Left renal pelvis (tissue), 4 donors: ENCODE data around the gene SORBS2. TPM values are rescaled to one million over a fixed set of nuclear protein-coding genes. Genes with fewer than 3 reads are reported as not detected.

ENCODE experiments used
- DNase-seq, 4 donors: peaks; one replicate each; pipeline ENCODE4 v3.0.0-alpha.2; 2013; ENCODE audit warnings: low read depth in 4 of 4, low spot score in 3 of 4
- polyA plus RNA-seq, 4 donors: library from polyadenylated mRNA; unstranded; fragments of 120-200 nt; gene quantifications; one replicate each; pipeline ENCODE4 v1.2.1, GENCODE V29; 2013; ENCODE audit not compliant: insufficient read length in 4 of 4

The SORBS2 gene
- polyA plus RNA-seq, 4 donors = 23.3 to 73.3 (median 65.8) TPM

DNA sequence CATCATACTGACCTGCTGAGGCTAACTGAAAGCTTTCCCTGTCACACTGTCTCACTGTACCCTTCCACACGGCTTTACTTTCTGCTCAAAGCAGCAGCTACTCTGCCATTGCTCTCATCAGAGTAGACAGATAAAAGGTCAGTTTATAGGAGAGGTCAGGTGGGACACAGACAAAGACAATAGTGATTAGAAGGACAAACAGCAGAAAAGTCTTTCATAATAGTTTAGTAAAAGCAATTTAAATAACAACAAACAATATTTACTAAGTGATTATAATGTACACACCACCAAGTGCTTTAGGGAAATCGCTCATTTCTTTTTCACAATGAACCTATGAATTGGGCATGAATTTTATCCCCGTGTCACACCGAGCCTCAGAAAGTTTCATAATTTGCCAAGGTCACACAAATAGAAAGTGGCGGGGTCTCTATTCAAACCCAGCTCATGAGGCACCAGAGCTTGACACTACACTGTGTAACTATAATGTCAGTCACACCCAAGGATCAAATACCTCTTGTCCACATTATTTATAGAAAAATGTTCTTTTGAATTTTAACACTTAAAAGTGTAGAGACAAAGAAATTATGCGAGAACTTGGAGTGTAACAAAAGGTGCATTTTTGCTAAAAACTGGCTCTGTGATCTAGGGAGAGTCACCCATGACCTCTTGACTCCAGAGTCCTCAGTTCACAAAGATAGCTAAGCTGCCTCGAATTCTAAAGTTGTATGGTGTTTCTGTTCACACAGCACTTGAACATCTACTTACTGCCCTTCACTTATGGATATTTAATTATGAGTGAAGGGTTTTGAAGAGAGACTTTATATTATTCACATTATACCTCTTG lies 24.5 kb upstream of the SORBS2 start:
- no peak for DNase-seq

- DNase-seq = no peak
Measured at GRCh38 chr4:185835814-185836213, 23.8 kb upstream of the SORBS2 start.

GRCh38 chr4:185835336-185835735 lies 23.3 kb upstream of the SORBS2 start:
- DNase-seq = no peak

DNA sequence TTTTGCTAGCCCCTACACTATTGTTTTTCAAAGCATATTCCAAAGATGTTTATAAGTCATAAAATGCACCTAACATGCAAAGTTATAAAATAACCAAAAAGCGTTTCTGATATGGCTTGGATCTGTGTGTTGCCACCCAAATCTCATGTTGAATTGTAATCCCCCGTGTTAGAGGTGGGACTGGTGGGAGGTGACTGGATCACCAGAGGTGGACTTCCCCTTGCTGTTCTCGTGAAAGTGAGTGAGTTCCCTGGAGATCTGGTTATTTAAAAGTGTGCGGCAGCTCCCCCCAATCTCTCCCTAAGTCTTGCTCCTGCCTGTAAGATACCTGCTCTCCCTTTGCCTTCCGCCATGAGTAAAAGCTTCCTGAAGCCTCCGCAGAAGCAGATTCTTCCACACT lies 22.8 kb upstream of the SORBS2 start:
- no peak for DNase-seq

DNA sequence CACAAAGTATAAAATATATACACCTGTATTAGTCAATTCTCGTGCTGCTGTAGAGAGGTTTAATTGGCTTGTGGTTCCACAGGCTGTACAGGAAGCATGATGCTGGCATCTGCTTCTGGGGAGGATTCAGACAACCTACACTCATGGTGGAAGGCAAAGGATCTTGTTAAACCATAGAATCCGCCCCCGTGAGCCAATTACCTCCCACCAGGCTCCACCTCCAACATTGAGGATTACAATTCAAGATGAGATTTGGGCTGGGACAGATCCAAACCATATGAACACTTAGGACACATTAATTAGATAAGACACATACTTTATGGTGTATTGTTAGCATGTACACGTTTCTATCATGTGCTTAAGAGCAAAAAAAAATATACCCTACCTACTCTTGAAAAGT lies 22.1 kb upstream of the SORBS2 start:
- no peak for DNase-seq

GRCh38 chr4:185833055-185833598 lies 21.1 kb upstream of the SORBS2 start:
- DNase-seq = no peak

GRCh38 chr4:185831125-185831815 lies 19.3 kb upstream of the SORBS2 start:
- DNase-seq = no peak

DNA sequence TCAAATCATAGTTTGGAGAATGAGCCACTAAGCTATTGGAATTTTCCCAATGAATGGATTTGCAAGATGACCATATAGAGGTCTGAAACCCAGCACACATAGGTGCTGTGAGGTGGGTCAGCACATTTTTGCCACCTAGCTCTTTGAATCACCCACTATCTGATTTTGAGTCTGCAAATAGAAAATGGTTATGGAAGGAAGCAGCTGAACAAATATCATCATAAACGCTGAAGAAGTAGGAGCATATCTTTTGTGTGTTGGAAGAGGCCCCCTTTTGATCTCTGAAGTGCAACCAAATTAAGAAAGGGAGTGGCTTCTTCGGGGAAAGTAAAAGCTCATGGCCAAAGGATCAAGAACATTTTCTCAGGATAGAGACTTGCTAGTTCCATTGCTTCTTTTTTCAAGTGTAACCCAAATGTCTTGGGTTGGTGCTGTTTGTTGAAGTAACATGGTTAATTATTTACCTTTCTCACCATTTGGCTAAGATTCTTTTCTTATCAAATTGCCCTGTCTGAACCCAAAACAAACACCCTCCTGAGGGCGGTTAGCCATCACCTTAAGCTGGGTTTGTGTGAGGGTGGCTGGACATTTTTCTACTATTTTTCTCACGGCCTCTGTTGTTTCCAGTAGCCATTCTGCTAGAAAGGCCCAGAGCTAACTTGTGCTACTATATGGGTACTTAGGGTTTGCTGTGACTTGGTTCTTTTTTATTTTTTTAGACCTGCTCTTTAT lies 18.4 kb upstream of the SORBS2 start:
- no peak for DNase-seq

DNA sequence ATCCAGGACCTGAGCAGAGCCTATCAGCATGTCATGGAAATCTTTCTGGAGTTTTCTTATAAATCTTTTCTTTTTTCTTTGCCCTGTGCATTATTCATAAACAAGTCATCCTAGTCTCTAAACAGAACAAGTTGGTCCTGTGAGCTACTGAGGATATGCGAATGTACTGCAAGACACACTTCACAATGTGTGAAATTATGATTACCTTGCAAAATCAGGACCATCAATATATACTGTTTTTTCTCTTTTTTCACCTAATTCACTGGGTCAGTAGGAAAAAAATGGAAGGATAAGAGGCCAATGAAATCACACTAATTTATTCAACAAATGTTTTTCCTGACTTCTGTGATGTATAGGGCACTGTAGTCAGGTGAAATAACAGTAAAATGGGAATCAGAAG lies 14.4 kb upstream of the SORBS2 start:
- no peak for DNase-seq

DNA sequence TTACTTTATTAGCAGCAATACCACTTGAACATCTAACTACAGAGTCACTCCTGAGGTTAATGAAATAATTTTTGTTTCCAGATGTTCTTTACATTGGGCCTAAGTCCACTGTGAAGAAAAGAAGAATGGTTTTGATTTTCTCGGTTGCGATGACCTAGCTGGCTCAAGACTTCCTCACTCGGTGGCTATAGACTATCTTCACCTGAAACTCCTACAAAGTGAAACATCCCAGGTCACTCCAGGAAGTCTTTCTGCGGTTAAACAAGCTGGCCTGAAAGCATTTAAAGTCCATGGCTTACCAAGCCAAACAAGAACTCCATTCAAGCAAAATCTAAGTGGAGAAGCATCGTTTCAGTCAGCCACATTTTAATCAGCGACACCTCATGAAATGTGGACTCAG lies 13.7 kb upstream of the SORBS2 start:
- no peak for DNase-seq

DNA sequence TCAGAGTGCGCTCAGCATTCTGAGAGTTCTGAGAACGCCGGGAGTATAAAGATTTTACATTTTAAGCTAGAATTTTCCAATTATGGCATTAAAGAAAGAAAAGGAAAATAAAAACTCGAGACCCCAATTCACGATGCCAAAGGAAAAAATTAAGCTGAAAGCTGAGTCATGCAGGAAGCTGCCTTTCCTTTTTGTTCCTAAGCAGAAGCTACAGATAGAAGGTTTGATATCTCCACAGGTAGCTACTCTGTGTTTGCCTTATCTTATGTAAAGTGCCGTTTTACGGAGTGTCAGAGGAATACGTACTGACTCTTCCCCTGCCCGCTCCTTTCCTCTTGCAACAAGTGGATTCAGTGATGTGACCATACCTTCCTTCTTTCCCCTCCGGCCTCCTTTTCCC lies 10.8 kb upstream of the SORBS2 start:
- no peak for DNase-seq

GRCh38 chr4:185821029-185821419 lies 9.0 kb upstream of the SORBS2 start:
- no peak for DNase-seq

- DNase-seq = no peak
Measured at GRCh38 chr4:185820146-185821028, 8.4 kb upstream of the SORBS2 start.

GRCh38 chr4:185819144-185819543 lies 7.2 kb upstream of the SORBS2 start:
- DNase-seq = no peak

DNA sequence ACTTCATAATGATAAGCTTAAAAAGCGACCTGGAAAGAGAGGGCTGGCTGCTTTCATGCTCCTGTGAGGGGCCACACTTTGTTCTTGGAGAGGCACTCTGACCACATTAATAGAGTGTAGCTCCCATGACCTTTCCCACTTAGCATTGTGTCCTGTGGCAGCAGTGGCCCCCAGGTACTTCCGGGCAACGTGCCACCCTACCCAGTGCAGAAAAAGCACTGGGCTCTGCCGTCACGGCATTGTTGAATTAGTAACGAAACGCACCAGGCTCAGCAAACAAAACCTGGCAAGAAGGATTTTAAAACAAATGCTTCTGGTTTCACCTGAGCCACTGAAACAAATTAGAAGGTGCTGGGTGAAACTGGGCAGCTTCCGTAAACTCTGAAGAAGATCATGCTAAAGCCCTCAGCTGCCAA lies 5.4 kb upstream of the SORBS2 start:
- DNase-seq = no peak

DNA sequence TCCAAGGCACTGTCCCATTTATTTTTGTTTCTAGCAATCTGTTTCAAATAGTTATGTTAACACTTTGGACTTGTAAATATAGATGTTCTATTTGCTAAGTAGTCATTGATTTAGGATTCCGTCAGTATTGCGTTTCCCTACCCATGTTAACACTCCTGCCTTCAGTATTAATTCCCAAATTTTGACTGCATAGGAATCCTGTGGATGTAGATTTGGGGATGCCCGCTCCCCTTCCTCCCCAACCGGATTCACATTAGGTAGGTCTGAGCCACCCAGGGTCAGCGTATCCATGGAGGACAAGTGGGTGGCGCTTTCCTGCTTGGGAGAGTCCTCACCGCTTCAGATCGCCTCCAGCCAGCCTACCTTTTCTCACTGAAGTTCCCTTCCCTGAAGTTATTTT lies 1.1 kb upstream of the SORBS2 start:
- no peak for DNase-seq

DNA sequence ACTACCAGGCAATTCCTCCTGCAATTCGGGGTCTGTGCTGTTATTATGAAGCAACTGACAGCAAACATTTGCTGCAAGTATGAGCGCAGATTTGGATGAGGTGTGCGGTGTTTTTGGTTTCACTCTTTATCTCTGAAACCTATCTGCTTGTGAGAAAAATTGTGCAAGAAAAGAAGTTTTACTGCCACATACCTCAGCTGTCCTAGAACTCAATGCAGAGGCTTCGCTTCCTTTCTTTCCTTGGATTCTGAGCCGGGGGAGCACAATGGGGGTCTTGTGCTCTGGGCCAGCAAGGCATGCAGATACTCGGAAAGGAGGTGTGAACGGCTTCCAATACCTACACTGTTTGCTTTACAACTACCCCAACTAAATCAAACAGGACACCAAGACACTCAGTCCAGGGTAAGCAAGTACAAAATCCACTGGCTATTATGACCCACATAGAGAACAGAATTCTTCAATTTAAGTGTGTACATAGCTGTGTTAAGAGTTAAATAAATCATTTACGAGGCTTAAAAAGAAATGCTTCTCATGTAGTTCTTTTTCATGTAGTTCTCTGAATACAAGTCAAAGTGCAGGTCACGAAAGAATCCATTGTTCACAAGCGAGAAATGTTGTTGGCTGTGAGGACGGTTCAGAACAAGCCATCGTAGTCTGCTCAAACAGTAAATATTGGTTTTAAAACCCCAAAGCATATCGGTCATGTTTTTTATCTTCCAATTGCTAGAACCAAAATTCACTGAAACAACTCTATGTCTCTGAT lies 1.1 kb downstream of the SORBS2 start:
- DNase-seq = no peak

DNA sequence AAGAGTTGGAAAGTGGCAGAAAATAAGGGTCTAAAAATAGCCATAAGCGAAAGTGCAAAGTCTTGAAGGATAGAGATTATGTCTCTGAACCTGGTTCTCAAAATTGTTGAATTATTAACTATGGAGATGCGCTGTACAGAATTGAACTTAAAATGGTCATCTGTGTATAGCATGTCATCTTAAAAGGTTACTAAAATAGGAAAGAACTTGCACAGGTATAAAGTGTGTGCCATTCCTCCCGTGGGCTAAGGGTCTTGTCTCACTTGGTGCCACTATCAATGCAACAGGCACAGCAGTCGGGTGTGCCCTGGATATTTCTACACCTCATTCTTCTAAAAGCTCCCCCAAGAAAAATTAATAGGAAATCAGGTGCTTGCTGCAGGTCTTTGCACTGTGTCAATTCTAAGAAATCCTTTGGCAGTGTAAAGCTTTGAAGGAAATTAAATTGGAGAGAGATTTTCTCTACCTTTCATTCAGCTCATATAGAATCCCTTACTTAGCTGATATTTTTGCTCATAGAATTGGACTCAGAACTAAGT lies 2.4 kb downstream of the SORBS2 start:
- DNase-seq = no peak

DNA sequence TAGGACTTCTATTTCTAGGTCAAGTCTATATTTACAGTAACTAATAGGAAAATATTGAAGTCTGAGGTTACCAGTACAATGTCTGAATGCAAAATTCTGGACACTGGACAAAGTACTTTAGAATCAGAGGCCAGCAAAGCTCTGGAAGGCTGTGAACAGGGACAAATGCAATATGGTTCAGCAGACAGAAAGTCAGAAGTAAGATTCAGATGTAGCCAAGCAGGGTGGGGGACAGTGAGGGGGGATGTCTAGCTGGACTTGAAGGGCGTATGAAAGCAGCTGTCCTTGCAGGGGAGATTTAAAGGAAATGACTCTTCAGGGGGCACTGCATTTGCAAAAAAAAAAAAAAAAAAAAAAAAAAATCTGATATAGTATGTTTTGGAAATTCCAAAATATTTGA lies 2.9 kb downstream of the SORBS2 start:
- no peak for DNase-seq
